Stimulated activated CD4-positive, alpha-beta T cell treated with anti-CD3 and anti-CD28 coated beads, Interleukin-1b, Interleukin-23, amount 100 ng/mL, for 1 hour (primary cell): Measurements from ENCODE around the gene CSH2.
"Not testable (repeated sequence)": the region's sequence is repeated elsewhere in the genome, so short reads cannot be mapped to it uniquely, and the experiment has no call there.

Experiments used
- DNase-seq, 2 donors: peaks; one replicate each; pipeline ENCODE4 v3.0.0-alpha.2; 2020; ENCODE audit warnings: low read depth in 2 of 2

The CSH2 gene

GRCh38 chr17:63873577-63873976 lies at the start of gene CSH2:
CSH2 (minus strand) TSS chr17:63873677; CDS start chr17:63873614, 63 bp downstream.
- DNase-seq = not testable (repeated sequence)

- not testable (repeated sequence) for DNase-seq
Measured at GRCh38 chr17:63922402-63922801, 48.9 kb upstream of the CSH2 start.

GRCh38 chr17:63920779-63921178 lies 47.3 kb upstream of the CSH2 start:
- not testable (repeated sequence) for DNase-seq

- DNase-seq = not testable (repeated sequence)
Measured at GRCh38 chr17:63920050-63920449, 46.6 kb upstream of the CSH2 start.

- DNase-seq = peak; percentile 47 to 48
Measured at GRCh38 chr17:63919311-63919723, 45.8 kb upstream of the CSH2 start.

- not testable (repeated sequence) for DNase-seq
Measured at GRCh38 chr17:63918789-63919305, 45.4 kb upstream of the CSH2 start, which contains the start of gene GH1. GH1 (minus strand) TSS chr17:63918839; CDS start chr17:63918776, 63 bp downstream.

- no peak for DNase-seq
Measured at GRCh38 chr17:63918305-63918704, 44.8 kb upstream of the CSH2 start.

GRCh38 chr17:63917646-63918045 lies 44.2 kb upstream of the CSH2 start:
- no peak for DNase-seq

GRCh38 chr17:63917206-63917605 lies 43.7 kb upstream of the CSH2 start:
- not testable (repeated sequence) for DNase-seq

- no peak for DNase-seq
Measured at GRCh38 chr17:63916566-63917185, 43.2 kb upstream of the CSH2 start.

GRCh38 chr17:63915753-63916152 lies 42.3 kb upstream of the CSH2 start:
- not testable (repeated sequence) for DNase-seq

GRCh38 chr17:63914471-63914870 lies 41.0 kb upstream of the CSH2 start:
- DNase-seq = no peak

- peak; percentile 27 to 62 for DNase-seq
Measured at GRCh38 chr17:63911657-63912100, 38.2 kb upstream of the CSH2 start.

- DNase-seq = no peak
Measured at GRCh38 chr17:63911041-63911635, 37.7 kb upstream of the CSH2 start, which contains the start of gene CSHL1. CSHL1 (minus strand) TSS chr17:63911258; CDS start chr17:63911196, 62 bp downstream.

- DNase-seq = no peak
Measured at GRCh38 chr17:63910096-63910495, 36.6 kb upstream of the CSH2 start.

- not testable (repeated sequence) for DNase-seq
Measured at GRCh38 chr17:63909586-63909985, 36.1 kb upstream of the CSH2 start.

- not testable (repeated sequence) for DNase-seq
Measured at GRCh38 chr17:63907161-63907778, 33.8 kb upstream of the CSH2 start.

GRCh38 chr17:63904796-63905195 lies 31.3 kb upstream of the CSH2 start:
- DNase-seq = not testable (repeated sequence)

GRCh38 chr17:63903787-63904201 lies 30.3 kb upstream of the CSH2 start:
- DNase-seq = not testable (repeated sequence)

GRCh38 chr17:63901971-63902370 lies 28.5 kb upstream of the CSH2 start:
- not testable (repeated sequence) for DNase-seq

GRCh38 chr17:63898899-63899798 lies 25.7 kb upstream of the CSH2 start:
- DNase-seq = not testable (repeated sequence)
